GM23338 (cell line): ENCODE measurements around the gene GUCY2F. TPM values are rescaled to one million over a fixed set of nuclear protein-coding genes. Genes with fewer than 3 reads are reported as not detected.

Experiments used
- ATAC-seq: fragments of 200-7000 bp; cut with Tn5 transposase; 3 replicates; pipeline ENCODE4 v1.9.1; 2020
- DNase-seq: peaks from one replicate; pipeline ENCODE4 v3.0.0-alpha.2; 2015; ENCODE audit warnings: low spot score
- H2AFZ ChIP-seq: fragments of 200-600 bp; sonication (generic); 2 replicates; pipeline ENCODE4 v1.8.0; 2016; ENCODE audit warnings: antibody characterized with exemption, mild to moderate bottlenecking, moderate library complexity
- H3F3A ChIP-seq: fragments of 200-600 bp; sonication (generic); replicated peaks from 2 replicates; pipeline ENCODE4 v1.8.0; 2017; ENCODE audit warnings: antibody characterized with exemption, mixed run types, low read depth
- H3K27ac ChIP-seq: fragments of 200-600 bp; sonication (generic); 2 replicates; pipeline ENCODE4 v1.6.1; 2016; ENCODE audit warnings: low read depth
- H3K27me3 ChIP-seq: fragments of 200-600 bp; sonication (generic); 2 replicates; pipeline ENCODE4 v1.8.0; 2016; ENCODE audit warnings: mild to moderate bottlenecking, mixed run types, moderate library complexity; ENCODE audit not compliant: insufficient read depth
- H3K36me3 ChIP-seq: fragments of 200-600 bp; sonication (generic); 2 replicates; pipeline ENCODE4 v1.8.0; 2016; ENCODE audit warnings: mild to moderate bottlenecking; ENCODE audit not compliant: insufficient read depth
- H3K4me1 ChIP-seq: fragments of 200-600 bp; sonication (generic); 2 replicates; pipeline ENCODE4 v1.8.0; 2016; ENCODE audit warnings: mild to moderate bottlenecking, moderate library complexity; ENCODE audit not compliant: insufficient read depth
- H3K4me2 ChIP-seq: fragments of 200-600 bp; sonication (generic); 2 replicates; pipeline ENCODE4 v1.7.1; 2017; ENCODE audit warnings: mixed run types
- H3K4me3 ChIP-seq: fragments of 200-600 bp; sonication (generic); 2 replicates; pipeline ENCODE4 v1.6.1; 2016; ENCODE audit warnings: mixed run types
- H3K79me2 ChIP-seq: fragments of 200-600 bp; sonication (generic); replicated peaks from 2 replicates; pipeline ENCODE4 v1.8.0; 2017; ENCODE audit warnings: mild to moderate bottlenecking; ENCODE audit not compliant: insufficient read depth
- H3K9me2 ChIP-seq: fragments of 200-600 bp; sonication (generic); 2 replicates; pipeline ENCODE4 v1.8.0; 2017; ENCODE audit not compliant: insufficient read depth
- H4K20me1 ChIP-seq: fragments of 200-600 bp; sonication (generic); replicated peaks from 2 replicates; pipeline ENCODE4 v1.8.0; 2017; ENCODE audit warnings: mild to moderate bottlenecking; ENCODE audit not compliant: insufficient read depth
- H3K27ac Mint-ChIP-seq: 2 replicates; pipeline ENCODE4 v1.8.0; 2020; ENCODE audit warnings: inconsistent platforms, mild to moderate bottlenecking, moderate library complexity, mixed read lengths
- H3K27me3 Mint-ChIP-seq: 3 replicates; pipeline ENCODE4 v1.8.0; 2022; ENCODE audit warnings: low read depth, mild to moderate bottlenecking, moderate library complexity, mixed read lengths, inconsistent platforms; ENCODE audit not compliant: insufficient read depth, poor library complexity
- H3K36me3 Mint-ChIP-seq: 3 replicates; pipeline ENCODE4 v1.8.0; 2021; ENCODE audit warnings: low read depth, mild to moderate bottlenecking, inconsistent platforms, moderate library complexity, mixed read lengths
- H3K4me1 Mint-ChIP-seq: 3 replicates; pipeline ENCODE4 v1.8.0; 2020; ENCODE audit warnings: mild to moderate bottlenecking, inconsistent platforms, mixed read lengths
- H3K4me3 Mint-ChIP-seq: 3 replicates; pipeline ENCODE4 v1.8.0; 2021; ENCODE audit warnings: moderate library complexity, mild to moderate bottlenecking, inconsistent platforms, mixed read lengths
- H3K9me3 Mint-ChIP-seq: 3 replicates; pipeline ENCODE4 v1.8.0; 2020; ENCODE audit warnings: moderate library complexity, mild to moderate bottlenecking, inconsistent platforms, mixed read lengths
- CREB1 ChIP-seq: fragments of 250-450 bp; sonication (Bioruptor Pico); IDR thresholded peaks from 2 replicates; pipeline ENCODE4 v1.5.0; 2020; ENCODE audit warnings: low read depth, mild to moderate bottlenecking, moderate library complexity
- CTCF ChIP-seq, 2 experiments: fragments of 200-600 bp in 1 of 2; sonication (generic) in 1 of 2; conservative IDR thresholded peaks; 2 replicates each; pipeline versions ENCODE4 v1.5.1 to v1.6.1; 2016 to 2017; ENCODE audit warnings: antibody characterized with exemption in 2 of 2, low read depth in 2 of 2, mild to moderate bottlenecking in 2 of 2, moderate library complexity in 1 of 2
- EZH2phosphoT487 ChIP-seq: fragments of 200-600 bp; sonication (generic); IDR thresholded peaks from one replicate; pipeline ENCODE4 v1.8.1; 2018; ENCODE audit warnings: antibody characterized with exemption; ENCODE audit not compliant: unreplicated experiment
- JUNB ChIP-seq: IDR thresholded peaks from one replicate; pipeline ENCODE4 v1.6.1; 2016; ENCODE audit warnings: antibody characterized with exemption; ENCODE audit not compliant: unreplicated experiment
- NANOG ChIP-seq: IDR thresholded peaks from 2 replicates; pipeline ENCODE4 v1.6.1; 2016; ENCODE audit warnings: antibody characterized with exemption, borderline replicate concordance
- POLR2AphosphoS5 ChIP-seq: IDR thresholded peaks from 2 replicates; pipeline ENCODE4 v1.6.1; 2016; ENCODE audit warnings: antibody characterized with exemption, low read depth
- STAT1 ChIP-seq: IDR thresholded peaks from one replicate; pipeline ENCODE4 v1.6.1; 2016; ENCODE audit warnings: antibody characterized with exemption; ENCODE audit not compliant: unreplicated experiment
- ZNF462 ChIP-seq: fragments of 250-450 bp; sonication (Bioruptor Pico); IDR thresholded peaks from 2 replicates; pipeline ENCODE4 v1.5.0; 2020; ENCODE audit warnings: mild to moderate bottlenecking, moderate library complexity
- polyA plus RNA-seq: library from polyadenylated mRNA; unstranded; fragments of >200 nt; fragmentation: Nextera tagmentation; extraction: Ambion mirVana; gene quantifications from 2 replicates; pipeline ENCODE4 v1.2.1, GENCODE V29; 2016
- total RNA-seq: library from RNA; depleted of rRNA; stranded (reverse); fragments of >200 nt; shearing (Covaris generic); gene quantifications from 2 replicates; pipeline ENCODE4 v1.2.3, GENCODE V29; 2014

Gene GUCY2F
- total and polyA plus RNA-seq, 2 experiments from 2014 or later: 0.06 to 0.10 TPM

GRCh38 chrX:109373468-109373867 is 108.4 kb downstream of the GUCY2F start:
- no peak overlapping the region for H3K27ac Mint-ChIP-seq

More at GRCh38 chrX:109373468-109373867, 108.4 kb downstream of the GUCY2F start:
- Histone ChIP-seq H3K4me2 (no peak overlapping the region), H3K36me3 (no peaks in the 10 kb centered on the region), H3K27me3 (no peaks in the 10 kb centered on the region), H4K20me1 (no peaks in the 10 kb centered on the region), H3K27ac (no peak overlapping the region), H3K4me1 (peaks cover 13% of the 10 kb centered on the region), H3K4me3 (no peak overlapping the region), H3K9me2 (no peaks in the 10 kb centered on the region), H2AFZ (no peak overlapping the region), H3F3A (no peaks in the 10 kb centered on the region), H3K79me2 (no peaks in the 10 kb centered on the region)
- no peak for TF ChIP-seq POLR2AphosphoS5
- no peak for TF ChIP-seq CREB1 (CRISPR knock-in tag)
- no peak for TF ChIP-seq JUNB
- no peak for TF ChIP-seq CTCF (conservative IDR thresholded peaks at IDR 0.05; ENCODE audit: low read depth in 2 of 2)
- TF ChIP-seq EZH2phosphoT487: no peak
- no peak for TF ChIP-seq ZNF462 (CRISPR knock-in tag)
- no peak for TF ChIP-seq STAT1
- no peak for TF ChIP-seq NANOG
- no peak for ATAC-seq
- H3K9me3 Mint-ChIP-seq: no peaks in the 10 kb centered on the region
- H3K4me3 Mint-ChIP-seq: no peak overlapping the region
- H3K36me3 Mint-ChIP-seq: no peaks in the 10 kb centered on the region
- H3K27me3 Mint-ChIP-seq: no peaks in the 10 kb centered on the region
- peaks cover 17% of the 10 kb centered on the region for H3K4me1 Mint-ChIP-seq
- DNase-seq: no peak
